GM18909 (cell line): Measurements from ENCODE around the gene SPR.

Experiments
- ATAC-seq: cut with Tn5 transposase; IDR thresholded peaks from one replicate; pipeline ENCODE4 v1.9.1; 2021; ENCODE audit warnings: mild to moderate bottlenecking; ENCODE audit not compliant: unreplicated experiment, poor library complexity

Gene SPR

GRCh38 chr2:72914589-72915319 is 27.5 kb downstream of the SPR start:
- ATAC-seq: no peak

GRCh38 chr2:72915320-72915906 is 28.2 kb downstream of the SPR start:
- no peak for ATAC-seq

GRCh38 chr2:72915907-72916742 is 28.9 kb downstream of the SPR start:
- peak; percentile 70 for ATAC-seq

GRCh38 chr2:72916743-72917137 is 29.5 kb downstream of the SPR start:
- peak; percentile 3 for ATAC-seq

GRCh38 chr2:72917138-72917876 is 30.1 kb downstream of the SPR start, which contains the start of gene EMX1:
Gene EMX1 (plus strand): TSS chr2:72917519. CDS start chr2:72917853, 334 bp downstream.
- ATAC-seq: peak; percentile 51

- ATAC-seq: peak; percentile 1
Measured at GRCh38 chr2:72917877-72918553, 30.8 kb downstream of the SPR start.

- no peak for ATAC-seq
Measured at GRCh38 chr2:72919414-72920317, 32.5 kb downstream of the SPR start.

GRCh38 chr2:72920318-72921087 is 33.3 kb downstream of the SPR start:
- no peak for ATAC-seq

GRCh38 chr2:72921088-72921851 is 34.1 kb downstream of the SPR start:
- no peak for ATAC-seq

GRCh38 chr2:72921853-72922252 is 34.6 kb downstream of the SPR start:
- no peak for ATAC-seq

- ATAC-seq: no peak
Measured at GRCh38 chr2:72923833-72924352, 36.7 kb downstream of the SPR start.

- peak; percentile 62 for ATAC-seq
Measured at GRCh38 chr2:72924353-72925240, 37.4 kb downstream of the SPR start.

GRCh38 chr2:72925328-72925943 is 38.2 kb downstream of the SPR start:
- no peak for ATAC-seq

- no peak for ATAC-seq
Measured at GRCh38 chr2:72926368-72926767, 39.2 kb downstream of the SPR start.

- no peak for ATAC-seq
Measured at GRCh38 chr2:72926811-72927465, 39.7 kb downstream of the SPR start.
